Glomerular visceral epithelial cell (primary cell): Measurements from ENCODE around the gene ZSWIM9.

ENCODE experiments used
- DNase-seq: peaks from one replicate; pipeline ENCODE4 v3.0.0-alpha.2; 2016; ENCODE audit errors: extremely low spot score

Gene ZSWIM9

GRCh38 chr19:48174445-48175030, 4.1 kb downstream of the ZSWIM9 start:
- no peak for DNase-seq

GRCh38 chr19:48175578-48175977, 5.1 kb downstream of the ZSWIM9 start:
- no peak for DNase-seq

GRCh38 chr19:48176226-48176625, 5.7 kb downstream of the ZSWIM9 start:
- DNase-seq, result no peak

GRCh38 chr19:48181505-48181904, 11.0 kb downstream of the ZSWIM9 start:
- no peak for DNase-seq

- no peak for DNase-seq
Observed at GRCh38 chr19:48182434-48182833, 12.0 kb downstream of the ZSWIM9 start.

GRCh38 chr19:48183356-48183755, 12.9 kb downstream of the ZSWIM9 start:
- DNase-seq, result no peak

- no peak for DNase-seq
Observed at GRCh38 chr19:48186015-48186414, 15.5 kb downstream of the ZSWIM9 start.

GRCh38 chr19:48186541-48186991, 16.1 kb downstream of the ZSWIM9 start:
- no peak for DNase-seq

- DNase-seq, result no peak
Observed at GRCh38 chr19:48190288-48190884, 19.9 kb downstream of the ZSWIM9 start.

- no peak for DNase-seq
Observed at GRCh38 chr19:48190885-48191284, 20.4 kb downstream of the ZSWIM9 start.

GRCh38 chr19:48192750-48193149, 22.3 kb downstream of the ZSWIM9 start:
- DNase-seq, result no peak

- DNase-seq, result no peak
Observed at GRCh38 chr19:48194041-48194843, 23.8 kb downstream of the ZSWIM9 start.

GRCh38 chr19:48194844-48195830, 24.7 kb downstream of the ZSWIM9 start:
- DNase-seq, result no peak

GRCh38 chr19:48196321-48196763, 25.9 kb downstream of the ZSWIM9 start:
- DNase-seq, result no peak

GRCh38 chr19:48196933-48197665, 26.6 kb downstream of the ZSWIM9 start:
- DNase-seq, result no peak

- no peak for DNase-seq
Observed at GRCh38 chr19:48203222-48203793, 32.8 kb downstream of the ZSWIM9 start.

GRCh38 chr19:48203794-48204628, 33.5 kb downstream of the ZSWIM9 start:
- DNase-seq, result peak; percentile 99

- no peak for DNase-seq
Observed at GRCh38 chr19:48206397-48207093, 36.1 kb downstream of the ZSWIM9 start.

- DNase-seq, result no peak
Observed at GRCh38 chr19:48210005-48210404, 39.5 kb downstream of the ZSWIM9 start.
